ENCODE measurements around the gene MIEF1. TPM values are rescaled to one million over a fixed set of nuclear protein-coding genes. Genes with fewer than 3 reads are reported as not detected.

The MIEF1 gene
- total RNA-seq, 4 donors from 2014 or later, result 17.8 to 28.3 (median 21.4) TPM

DNA sequence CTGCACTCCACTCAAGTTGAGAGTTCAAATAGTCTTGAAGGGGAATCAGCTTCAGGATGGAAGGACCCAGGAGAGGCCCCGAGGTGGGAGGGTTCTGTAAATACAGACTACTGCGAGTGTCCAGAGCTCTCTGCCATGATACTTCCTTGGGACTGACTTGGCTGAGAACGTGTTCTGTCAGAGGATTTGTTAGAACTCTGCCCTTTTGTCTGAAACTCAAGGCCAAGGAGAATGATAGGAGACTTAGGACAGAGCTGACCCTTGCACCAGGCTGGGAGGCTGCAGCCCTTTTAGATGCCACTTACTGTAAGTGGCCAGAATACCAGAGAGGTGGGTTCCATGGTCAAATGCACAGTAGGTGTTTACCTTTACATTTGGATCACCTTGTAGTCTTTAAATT, 15.4 kb downstream of the MIEF1 start:
- WGBS, 2 donors (ENCODE audit: low coverage in 1 of 2), result 45 to 71% methylated on average over 2 to 3 of the region's 3 CpGs
- H3K36me3 ChIP-seq, result peaks cover 6 to 68% of the 10 kb centered on the region in 2 donors

DNA sequence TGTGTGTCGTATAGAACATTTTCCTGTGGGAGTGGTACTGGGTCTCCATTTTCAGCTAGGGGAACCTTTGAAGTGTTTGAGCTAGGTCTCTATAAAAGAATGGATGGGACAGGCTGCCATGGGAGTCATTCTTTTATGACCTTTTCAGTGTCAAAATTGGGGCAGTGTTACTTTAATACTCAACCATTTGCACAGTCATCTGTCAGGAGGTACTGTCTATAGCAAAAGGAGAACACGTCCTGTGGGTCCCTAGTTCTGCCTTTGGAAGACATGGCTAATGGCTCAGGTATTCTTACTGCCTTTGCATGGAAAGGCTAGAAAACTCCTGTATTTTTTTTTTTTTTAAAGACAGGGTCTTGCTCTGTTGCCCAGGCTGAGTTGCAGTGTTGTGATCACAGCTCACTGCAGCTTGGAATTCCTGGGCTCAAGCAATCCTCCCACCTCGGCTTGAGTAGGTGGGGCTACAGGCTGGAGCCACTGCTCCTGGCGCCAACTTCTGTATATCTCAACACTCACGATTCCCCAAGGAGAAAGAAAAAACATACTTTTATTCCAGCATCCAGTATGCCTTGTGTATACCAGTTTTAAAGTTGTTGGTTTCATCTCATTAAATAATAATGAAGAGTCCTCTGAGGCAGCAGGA, 16.2 kb downstream of the MIEF1 start:
- ATAC-seq, result no peak
- H3K27me3 ChIP-seq, result no peaks in the 10 kb centered on the region
- WGBS, 2 donors (ENCODE audit: low coverage in 1 of 2), result 46 to 50% methylated on average over 2 to 3 of the region's 5 CpGs
- H3K4me3 ChIP-seq, result no peak overlapping the region
- TF ChIP-seq POLR2A (IDR thresholded peaks at IDR 0.05) (no peak), POLR2AphosphoS5 (IDR thresholded peaks at IDR 0.05) (no peak), EP300 (IDR thresholded peaks at IDR 0.05) (no peak)
- TF ChIP-seq, protein P1, sequence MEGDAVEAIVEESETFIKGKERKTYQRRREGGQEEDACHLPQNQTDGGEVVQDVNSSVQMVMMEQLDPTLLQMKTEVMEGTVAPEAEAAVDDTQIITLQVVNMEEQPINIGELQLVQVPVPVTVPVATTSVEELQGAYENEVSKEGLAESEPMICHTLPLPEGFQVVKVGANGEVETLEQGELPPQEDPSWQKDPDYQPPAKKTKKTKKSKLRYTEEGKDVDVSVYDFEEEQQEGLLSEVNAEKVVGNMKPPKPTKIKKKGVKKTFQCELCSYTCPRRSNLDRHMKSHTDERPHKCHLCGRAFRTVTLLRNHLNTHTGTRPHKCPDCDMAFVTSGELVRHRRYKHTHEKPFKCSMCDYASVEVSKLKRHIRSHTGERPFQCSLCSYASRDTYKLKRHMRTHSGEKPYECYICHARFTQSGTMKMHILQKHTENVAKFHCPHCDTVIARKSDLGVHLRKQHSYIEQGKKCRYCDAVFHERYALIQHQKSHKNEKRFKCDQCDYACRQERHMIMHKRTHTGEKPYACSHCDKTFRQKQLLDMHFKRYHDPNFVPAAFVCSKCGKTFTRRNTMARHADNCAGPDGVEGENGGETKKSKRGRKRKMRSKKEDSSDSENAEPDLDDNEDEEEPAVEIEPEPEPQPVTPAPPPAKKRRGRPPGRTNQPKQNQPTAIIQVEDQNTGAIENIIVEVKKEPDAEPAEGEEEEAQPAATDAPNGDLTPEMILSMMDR (IDR thresholded peaks at IDR 0.05), result no peak
- H3K9me3 ChIP-seq, result no peaks in the 10 kb centered on the region
- H3K4me1 ChIP-seq, result peaks cover 5 to 52% (median 21%) of the 10 kb centered on the region in 3 donors
- peaks cover 6 to 68% of the 10 kb centered on the region in 2 donors for H3K36me3 ChIP-seq
- peak overlapping the region in 3 of 4 donors; percentile 98 to 100 (median 100) for H3K27ac ChIP-seq

More for the DNA sequence above, 15.4 kb downstream of the MIEF1 start:
- Histone ChIP-seq H3K27me3 (no peaks in the 10 kb centered on the region), H3K27ac (no peak overlapping the region), H3K9me3 (no peaks in the 10 kb centered on the region), H3K4me1 (peaks cover 5 to 45% (median 13%) of the 10 kb centered on the region in 3 donors), H3K4me3 (no peak overlapping the region)
- ATAC-seq, result no peak
- no peak for TF ChIP-seq POLR2AphosphoS5 (IDR thresholded peaks at IDR 0.05)
- TF ChIP-seq EP300 (IDR thresholded peaks at IDR 0.05), result no peak
- TF ChIP-seq POLR2A (IDR thresholded peaks at IDR 0.05), result no peak
- TF ChIP-seq, protein P1 (IDR thresholded peaks at IDR 0.05), result no peak

DNA sequence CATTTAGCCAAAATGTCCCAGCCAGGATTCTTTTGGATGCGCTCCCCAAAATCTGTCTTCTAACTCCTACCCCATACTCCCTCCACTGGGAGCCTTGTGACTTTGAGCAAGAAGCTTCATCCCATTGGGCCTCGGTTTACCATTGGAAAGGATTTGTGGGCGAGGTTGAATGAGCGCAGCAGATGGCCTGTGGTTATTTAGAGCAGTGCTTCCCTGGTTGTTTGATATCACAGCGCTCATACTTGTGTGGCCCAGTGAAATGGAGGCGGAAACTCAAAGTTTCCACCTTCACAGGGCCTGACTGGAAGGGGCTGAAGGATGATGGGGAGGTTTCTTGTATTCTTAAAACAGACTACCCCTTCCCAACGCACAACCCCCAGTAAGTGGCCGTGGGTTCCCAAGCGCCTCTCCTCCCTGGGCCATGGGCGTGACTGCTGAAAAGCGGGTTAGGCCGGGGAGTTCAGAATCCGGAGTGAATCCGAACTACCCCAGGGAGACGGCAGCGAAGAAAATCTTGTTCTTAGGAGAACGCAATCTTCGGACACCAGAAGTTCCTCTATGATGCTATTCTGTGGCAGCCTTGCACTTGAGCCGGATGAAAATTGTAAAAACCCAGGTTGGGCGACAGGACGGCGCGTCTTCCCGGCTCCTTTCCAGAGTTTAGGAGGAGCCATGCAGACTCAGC, 17.0 kb downstream of the MIEF1 start:
- TF ChIP-seq, protein P1 (IDR thresholded peaks at IDR 0.05), result no peak
- TF ChIP-seq EP300 (IDR thresholded peaks at IDR 0.05), result no peak
- TF ChIP-seq POLR2AphosphoS5 (IDR thresholded peaks at IDR 0.05), result no peak
- no peak for TF ChIP-seq POLR2A (IDR thresholded peaks at IDR 0.05)
- peaks cover 5 to 57% (median 27%) of the 10 kb centered on the region in 3 donors for H3K4me1 ChIP-seq
- H3K4me3 ChIP-seq, result peak overlapping the region; percentile 98 to 100
- H3K27me3 ChIP-seq, result no peaks in the 10 kb centered on the region
- H3K27ac ChIP-seq, result peak overlapping the region; percentile 98 to 100 (median 100)
- H3K9me3 ChIP-seq, result no peaks in the 10 kb centered on the region
- no peak for ATAC-seq
- 33 to 48% methylated on average over 2 to 5 of the region's 24 CpGs for WGBS, 2 donors (ENCODE audit: low coverage in 1 of 2)
- H3K36me3 ChIP-seq, result peaks cover 6 to 67% of the 10 kb centered on the region in 2 donors

DNA sequence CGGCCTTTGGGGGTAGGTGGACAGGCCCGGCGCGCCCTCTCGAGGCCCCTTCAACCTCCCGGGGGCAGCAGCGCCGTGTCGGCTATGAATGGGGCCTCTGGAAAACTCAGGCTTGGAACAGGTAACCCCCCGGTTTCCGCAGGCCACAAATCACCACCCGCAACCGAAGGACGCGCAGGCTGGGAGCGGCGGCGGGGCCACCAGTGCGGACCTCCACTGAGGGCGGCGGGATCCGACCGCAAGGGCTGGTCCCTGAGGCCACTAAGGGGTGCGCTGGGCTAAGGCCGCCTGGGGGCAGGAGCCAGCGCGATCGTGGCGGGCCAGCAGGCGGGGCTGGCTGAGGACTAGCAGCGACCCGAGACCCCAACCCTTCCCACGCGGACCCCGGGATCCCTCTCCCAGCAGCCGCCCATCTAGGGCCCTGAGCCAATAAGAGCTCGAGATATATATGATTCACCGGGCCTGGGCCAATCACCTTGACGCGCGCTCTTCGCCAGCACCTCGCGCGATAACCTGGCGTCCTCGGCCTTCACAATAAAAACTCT, 17.7 kb downstream of the MIEF1 start:
- peak; percentile 42 to 59 for TF ChIP-seq POLR2A (IDR thresholded peaks at IDR 0.05)
- TF ChIP-seq EP300 (IDR thresholded peaks at IDR 0.05), result no peak
- peak; percentile 29 for TF ChIP-seq POLR2AphosphoS5 (IDR thresholded peaks at IDR 0.05)
- TF ChIP-seq, protein P1 (IDR thresholded peaks at IDR 0.05), result peak in 3 of 4 experiments; percentile 39 to 65 (median 43)
- 0% methylated on average over 5 of the region's 47 CpGs; no CpG with 5 or more reads in 1 of the 2 donors for WGBS, 2 donors (ENCODE audit: low coverage in 1 of 2)
- H3K27me3 ChIP-seq, result no peaks in the 10 kb centered on the region
- H3K27ac ChIP-seq, result peak overlapping the region; percentile 98 to 100 (median 100)
- H3K36me3 ChIP-seq, result peaks cover 6 to 67% of the 10 kb centered on the region in 2 donors
- ATAC-seq, result peak; percentile 91
- H3K9me3 ChIP-seq, result no peaks in the 10 kb centered on the region
- H3K4me3 ChIP-seq, result peak overlapping the region; percentile 98 to 100
- peaks cover 5 to 57% (median 33%) of the 10 kb centered on the region in 3 donors for H3K4me1 ChIP-seq

Data from gastroesophageal sphincter (tissue), 4 donors.